ENCODE measurements around the gene IQCE.
"Not testable (repeated sequence)": the region's sequence is repeated elsewhere in the genome, so short reads cannot be mapped to it uniquely, and the experiment has no call there.

Gene IQCE

GRCh38 chr7:2582006-2582735 lies 23.4 kb downstream of the IQCE start:
- no peak for DNase-seq

- DNase-seq: no peak
Measured at GRCh38 chr7:2583798-2584580, 25.2 kb downstream of the IQCE start.

GRCh38 chr7:2585446-2585845 lies 26.7 kb downstream of the IQCE start:
- DNase-seq: no peak

- DNase-seq: no peak
Measured at GRCh38 chr7:2586326-2587020, 27.7 kb downstream of the IQCE start.

- no peak for DNase-seq
Measured at GRCh38 chr7:2587134-2587533, 28.4 kb downstream of the IQCE start.

GRCh38 chr7:2587778-2588177 lies 29.0 kb downstream of the IQCE start:
- DNase-seq: no peak

- no peak for DNase-seq
Measured at GRCh38 chr7:2589341-2589740, 30.6 kb downstream of the IQCE start.

- not testable (repeated sequence) for DNase-seq
Measured at GRCh38 chr7:2589941-2590340, 31.2 kb downstream of the IQCE start.

- DNase-seq: no peak
Measured at GRCh38 chr7:2592375-2592865, 33.6 kb downstream of the IQCE start.

- DNase-seq: no peak
Measured at GRCh38 chr7:2593036-2593727, 34.4 kb downstream of the IQCE start.

GRCh38 chr7:2594599-2594998 lies 35.8 kb downstream of the IQCE start:
- no peak for DNase-seq

- no peak for DNase-seq
Measured at GRCh38 chr7:2595258-2595860, 36.6 kb downstream of the IQCE start.

GRCh38 chr7:2596464-2597272 lies 37.9 kb downstream of the IQCE start:
- DNase-seq: no peak

GRCh38 chr7:2597273-2597640 lies 38.5 kb downstream of the IQCE start:
- DNase-seq: no peak

GRCh38 chr7:2598154-2598823 lies 39.5 kb downstream of the IQCE start:
- no peak for DNase-seq

- no peak for DNase-seq
Measured at GRCh38 chr7:2601065-2601464, 42.3 kb downstream of the IQCE start.

- no peak for DNase-seq
Measured at GRCh38 chr7:2601907-2602306, 43.1 kb downstream of the IQCE start.

- DNase-seq: no peak
Measured at GRCh38 chr7:2602406-2603043, 43.7 kb downstream of the IQCE start.

GRCh38 chr7:2603044-2603965 lies 44.5 kb downstream of the IQCE start:
- DNase-seq: no peak
